Activated gamma-delta T cell treated with Interleukin-2 at 50 U/mL for 16 hours (primary cell): ENCODE data around the gene GCAT.

ENCODE experiments used
- DNase-seq: peaks from one replicate; pipeline ENCODE4 v3.0.0-alpha.2; 2020

GCAT gene

GRCh38 chr22:37846433-37846832, 38.7 kb downstream of the GCAT start:
- DNase-seq, result no peak

- DNase-seq, result no peak
Measured at GRCh38 chr22:37848587-37849088, 40.9 kb downstream of the GCAT start.

GRCh38 chr22:37849089-37849751, 41.5 kb downstream of the GCAT start, which contains the start of gene EIF3L:
Gene EIF3L (plus strand): TSS chr22:37849419. CDS start chr22:37849450, 31 bp downstream.
- peak; percentile 84 for DNase-seq

- DNase-seq, result no peak
Measured at GRCh38 chr22:37850801-37851200, 43.1 kb downstream of the GCAT start.

- no peak for DNase-seq
Measured at GRCh38 chr22:37852418-37852817, 44.7 kb downstream of the GCAT start.

GRCh38 chr22:37854946-37855345, 47.2 kb downstream of the GCAT start:
- no peak for DNase-seq

GRCh38 chr22:37855462-37855861, 47.7 kb downstream of the GCAT start:
- no peak for DNase-seq

GRCh38 chr22:37860796-37861421, 53.2 kb downstream of the GCAT start:
- DNase-seq, result no peak

- no peak for DNase-seq
Measured at GRCh38 chr22:37862570-37863325, 55.0 kb downstream of the GCAT start.

GRCh38 chr22:37865510-37865909, 57.8 kb downstream of the GCAT start:
- no peak for DNase-seq
